ENCODE data around the gene CFAP100.

- TF ChIP-seq, protein P1, sequence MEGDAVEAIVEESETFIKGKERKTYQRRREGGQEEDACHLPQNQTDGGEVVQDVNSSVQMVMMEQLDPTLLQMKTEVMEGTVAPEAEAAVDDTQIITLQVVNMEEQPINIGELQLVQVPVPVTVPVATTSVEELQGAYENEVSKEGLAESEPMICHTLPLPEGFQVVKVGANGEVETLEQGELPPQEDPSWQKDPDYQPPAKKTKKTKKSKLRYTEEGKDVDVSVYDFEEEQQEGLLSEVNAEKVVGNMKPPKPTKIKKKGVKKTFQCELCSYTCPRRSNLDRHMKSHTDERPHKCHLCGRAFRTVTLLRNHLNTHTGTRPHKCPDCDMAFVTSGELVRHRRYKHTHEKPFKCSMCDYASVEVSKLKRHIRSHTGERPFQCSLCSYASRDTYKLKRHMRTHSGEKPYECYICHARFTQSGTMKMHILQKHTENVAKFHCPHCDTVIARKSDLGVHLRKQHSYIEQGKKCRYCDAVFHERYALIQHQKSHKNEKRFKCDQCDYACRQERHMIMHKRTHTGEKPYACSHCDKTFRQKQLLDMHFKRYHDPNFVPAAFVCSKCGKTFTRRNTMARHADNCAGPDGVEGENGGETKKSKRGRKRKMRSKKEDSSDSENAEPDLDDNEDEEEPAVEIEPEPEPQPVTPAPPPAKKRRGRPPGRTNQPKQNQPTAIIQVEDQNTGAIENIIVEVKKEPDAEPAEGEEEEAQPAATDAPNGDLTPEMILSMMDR (IDR thresholded peaks at IDR 0.05), result no peak
- TF ChIP-seq POLR2A (IDR thresholded peaks at IDR 0.05), result no peak
These were observed 45.6 kb upstream of the CFAP100 start for GRCh38 chr3:126349071-126349470.

All from thyroid gland (tissue), 4 donors.